GM19239 (cell line): ENCODE results near the gene CAB39.

ENCODE experiments used
- DNase-seq: peaks from one replicate; pipeline ENCODE4 v3.0.0; 2011; ENCODE audit warnings: low spot score; ENCODE audit not compliant: insufficient read length
- FAIRE-seq: peaks from 2 replicates; lab custom pipeline; 2011; peaks lifted over from hg19 to GRCh38; lab: Jason Lieb, UNC

The CAB39 gene

DNA sequence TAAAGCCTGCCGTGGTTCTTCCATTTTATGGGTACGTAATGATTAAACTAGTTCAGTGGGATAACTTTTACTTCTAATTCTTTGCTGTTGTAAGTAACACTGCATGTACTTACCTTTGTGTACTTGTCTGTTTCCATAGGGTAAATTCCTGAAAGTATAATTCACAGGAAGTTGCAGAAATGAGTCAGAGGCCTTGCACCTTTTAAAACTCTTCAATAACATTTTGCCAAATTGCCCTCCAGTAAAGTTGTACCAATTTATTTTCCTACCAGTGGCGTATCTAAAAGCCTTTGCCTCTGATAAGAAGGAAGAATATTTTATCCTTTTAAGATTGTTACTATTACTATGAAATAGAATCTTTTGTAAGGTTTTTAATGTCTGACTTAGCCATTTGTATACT lies 65.1 kb downstream of the CAB39 start:
- DNase-seq (no peak), FAIRE-seq (no peak)

DNA sequence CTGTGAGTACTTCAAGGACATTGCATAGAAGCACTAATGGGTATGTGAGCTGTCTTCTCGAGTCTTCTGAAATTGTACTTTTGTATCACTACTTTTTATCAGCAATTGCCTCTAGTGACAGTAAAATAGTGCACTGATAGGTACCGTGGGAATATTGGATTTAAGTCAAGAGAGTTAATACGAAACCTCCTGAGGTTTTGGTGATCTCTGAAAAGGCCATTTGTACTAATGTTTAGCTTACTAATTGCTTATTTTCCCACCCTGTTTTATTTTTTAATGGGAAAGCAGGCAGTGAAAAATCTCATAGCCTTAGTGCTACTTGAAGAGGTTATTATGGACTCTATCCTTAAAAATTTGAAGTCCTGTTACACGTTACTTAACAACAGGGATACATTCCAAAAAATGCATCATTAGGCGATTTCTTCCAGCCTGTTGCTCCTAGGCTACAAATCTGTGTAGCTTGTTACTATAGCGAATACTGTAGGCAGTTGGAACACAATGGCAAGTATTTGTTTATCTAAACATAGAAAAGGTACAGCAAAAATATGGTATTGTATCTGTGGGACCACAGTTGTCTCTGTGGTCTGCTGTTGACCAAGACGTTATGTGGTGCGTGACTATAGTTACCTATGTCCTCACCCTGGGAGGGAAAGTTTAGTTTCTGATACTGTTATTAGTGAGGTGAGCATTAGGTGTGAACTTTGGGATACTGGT lies 65.9 kb downstream of the CAB39 start:
- FAIRE-seq = no peak
- no peak for DNase-seq

DNA sequence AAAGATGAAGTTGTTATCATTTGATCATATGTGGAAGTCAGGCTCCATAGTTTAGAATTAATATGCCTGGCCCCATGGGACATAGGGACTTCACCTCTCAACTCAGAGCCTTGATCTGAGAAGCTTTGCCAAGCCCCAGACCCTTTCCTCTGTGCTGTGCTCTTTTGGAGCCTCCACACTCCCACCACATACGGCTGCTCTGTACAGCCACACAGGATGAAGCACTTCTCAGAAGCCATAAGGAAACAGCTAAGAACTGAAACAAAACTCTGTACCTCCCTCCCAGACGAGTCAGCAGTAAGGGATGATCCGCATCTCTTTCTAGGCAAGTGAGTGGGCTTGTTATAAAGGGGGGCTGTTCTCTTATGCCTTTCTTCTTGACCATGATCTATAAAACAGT lies 66.5 kb downstream of the CAB39 start:
- FAIRE-seq (no peak), DNase-seq (no peak)

DNA sequence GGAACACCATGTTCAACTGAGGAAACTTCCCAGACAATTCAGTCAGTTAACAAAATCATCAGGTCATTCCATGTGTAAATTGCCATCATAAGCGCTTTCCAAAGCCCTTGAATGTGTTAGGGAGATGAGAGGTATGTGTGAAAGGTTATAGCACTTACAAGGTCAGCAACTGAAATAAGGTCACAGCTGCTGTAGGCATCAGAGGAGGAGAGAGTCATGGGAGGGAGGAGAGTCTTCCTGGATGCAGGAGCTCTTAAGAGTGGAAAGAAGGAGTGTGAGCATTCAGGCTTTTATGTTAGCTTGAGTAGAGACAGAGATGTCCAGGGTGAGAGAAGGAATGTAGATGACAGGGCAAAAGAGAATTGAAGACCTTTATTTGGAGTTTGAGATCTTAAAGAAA lies 67.0 kb downstream of the CAB39 start:
- FAIRE-seq (no peak), DNase-seq (no peak)

DNA sequence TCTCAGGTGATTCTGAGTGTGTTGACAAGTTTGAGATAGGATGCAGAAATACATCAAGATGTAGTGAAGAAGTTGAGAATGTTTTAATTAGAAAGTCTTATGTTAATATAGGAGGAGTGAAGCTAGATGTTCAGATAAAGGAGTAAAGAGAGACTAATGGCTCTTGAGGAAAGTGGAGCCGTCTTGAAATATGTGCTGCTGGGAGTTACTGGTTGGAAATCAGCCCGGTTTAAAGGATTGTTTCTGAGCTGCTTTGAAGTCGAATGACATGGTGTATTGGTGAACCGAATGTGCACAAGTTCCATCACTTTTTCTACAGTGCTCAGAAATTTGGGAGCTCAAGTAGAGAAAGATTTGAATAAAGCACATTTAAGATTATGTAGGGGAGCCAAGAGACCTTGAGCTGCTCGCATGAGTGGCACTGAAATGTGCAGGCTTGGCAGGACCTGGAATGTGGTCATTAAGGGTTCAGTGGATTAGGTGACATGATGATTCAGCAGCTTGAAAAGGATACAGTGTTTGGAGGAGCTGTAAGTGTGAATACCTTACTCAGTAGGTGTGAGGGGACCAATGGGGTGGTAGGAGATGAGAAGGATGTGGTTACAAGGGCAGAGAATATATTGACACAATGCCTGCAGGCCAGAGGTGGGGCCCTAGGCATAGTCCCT lies 68.6 kb downstream of the CAB39 start:
- DNase-seq = no peak
- FAIRE-seq = peak; percentile 4

DNA sequence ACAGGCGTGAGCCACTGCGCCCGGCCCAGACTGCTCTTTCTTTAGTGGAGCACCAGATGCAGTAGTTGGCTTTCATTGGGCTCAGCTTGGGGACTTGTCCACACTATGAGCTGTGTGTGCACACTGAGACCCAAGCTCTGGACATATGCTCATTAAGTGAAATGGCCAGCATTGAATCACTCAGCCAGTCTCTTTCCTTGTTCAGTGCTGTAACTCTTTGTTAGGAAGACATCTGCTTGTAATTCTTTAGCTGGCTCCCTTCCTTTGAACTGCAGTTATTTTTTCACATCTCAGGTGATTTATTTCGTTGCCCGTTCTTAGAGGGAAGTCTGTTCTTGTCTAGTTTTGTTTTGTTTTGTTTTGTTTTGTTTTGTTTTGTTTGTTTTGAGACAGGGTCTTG lies 70.5 kb downstream of the CAB39 start:
- DNase-seq (no peak), FAIRE-seq (no peak)

DNA sequence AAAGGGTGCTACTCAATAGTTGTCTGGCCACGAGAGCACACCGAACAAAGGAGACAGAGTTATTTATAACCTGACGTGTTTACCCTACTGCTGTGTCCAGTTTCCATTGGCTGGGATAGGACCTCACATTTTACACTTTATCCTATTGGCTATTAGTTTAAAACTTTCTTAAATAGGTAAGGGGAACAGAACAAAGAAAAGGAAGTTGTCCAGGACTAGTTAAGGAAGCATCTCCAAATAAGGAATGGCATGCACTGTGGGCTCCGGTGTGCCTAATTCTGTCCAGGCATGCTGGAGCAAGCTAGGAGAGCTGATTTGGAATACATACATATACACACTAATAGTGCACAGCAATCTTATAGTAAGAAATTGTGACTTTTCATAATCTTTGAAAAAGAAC lies 72.2 kb downstream of the CAB39 start:
- FAIRE-seq = no peak

DNA sequence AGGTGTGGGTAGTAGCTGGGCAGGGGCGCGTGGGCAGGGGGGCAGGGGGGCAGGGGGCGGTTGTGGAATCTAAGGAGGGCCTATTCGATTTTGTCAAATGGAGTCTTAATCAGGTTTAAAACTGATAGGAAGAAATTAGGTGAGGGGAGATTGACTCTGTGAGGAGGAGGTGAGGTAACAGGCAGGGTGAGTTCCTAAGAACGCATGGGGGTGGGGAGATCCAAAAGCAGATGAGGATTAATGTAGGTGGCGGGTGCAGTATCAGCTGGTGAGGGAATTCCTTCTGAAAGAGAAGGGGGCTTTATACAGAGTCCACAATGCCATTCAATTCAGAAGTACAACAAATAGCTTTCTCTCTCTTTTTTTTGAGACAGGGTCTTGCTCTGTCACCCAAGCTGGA lies 72.7 kb downstream of the CAB39 start:
- DNase-seq (no peak), FAIRE-seq (no peak)

More for the DNA sequence above, 72.2 kb downstream of the CAB39 start:
- DNase-seq = no peak

DNA sequence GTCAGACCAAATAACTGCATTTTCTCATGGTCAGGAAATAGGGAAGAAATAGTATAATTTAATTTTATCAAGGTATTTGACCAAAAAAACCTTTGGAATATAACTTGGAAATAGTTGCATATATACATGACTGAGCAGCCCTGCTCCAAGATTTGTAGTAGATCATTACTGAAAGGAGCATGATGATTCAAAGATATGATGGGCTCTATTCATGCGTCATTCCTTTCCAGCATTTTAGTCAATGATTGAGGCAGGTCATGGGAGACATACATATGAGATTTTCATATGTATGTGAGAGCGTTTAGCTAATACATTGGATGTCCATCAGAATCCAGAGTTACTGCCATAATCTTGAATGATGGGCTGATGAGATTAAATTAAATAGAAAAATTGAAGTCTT lies 74.5 kb downstream of the CAB39 start:
- DNase-seq (no peak), FAIRE-seq (no peak)

DNA sequence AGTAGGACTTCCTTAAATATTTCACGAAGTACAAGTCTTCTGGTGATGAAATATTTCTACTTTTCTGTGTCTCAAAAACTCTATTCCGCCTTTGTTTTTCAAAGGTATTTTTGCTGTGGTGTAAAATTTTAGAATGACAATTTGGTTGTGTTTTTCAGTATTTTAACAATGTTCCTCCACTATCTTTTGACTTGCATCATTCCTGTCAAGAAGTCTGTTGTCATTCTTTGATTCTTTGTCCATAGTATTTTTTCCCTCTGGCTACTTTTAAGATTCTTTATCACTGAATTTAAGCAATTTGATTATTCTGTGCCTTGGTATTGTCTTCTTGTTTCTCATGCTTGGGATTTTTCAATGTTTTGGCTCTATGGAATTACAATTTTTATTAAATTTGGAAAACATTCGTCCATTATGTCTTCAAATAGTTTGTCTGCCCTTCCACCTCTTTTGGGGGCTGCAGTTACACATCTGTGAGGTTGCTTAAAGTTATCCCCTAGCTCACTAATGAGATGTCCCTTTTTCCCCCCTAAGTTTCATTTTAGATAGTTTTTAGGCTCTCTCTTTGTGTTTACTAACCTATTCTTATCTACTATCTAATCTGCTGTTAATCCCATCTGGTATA lies 76.0 kb downstream of the CAB39 start:
- DNase-seq (no peak), FAIRE-seq (no peak)

DNA sequence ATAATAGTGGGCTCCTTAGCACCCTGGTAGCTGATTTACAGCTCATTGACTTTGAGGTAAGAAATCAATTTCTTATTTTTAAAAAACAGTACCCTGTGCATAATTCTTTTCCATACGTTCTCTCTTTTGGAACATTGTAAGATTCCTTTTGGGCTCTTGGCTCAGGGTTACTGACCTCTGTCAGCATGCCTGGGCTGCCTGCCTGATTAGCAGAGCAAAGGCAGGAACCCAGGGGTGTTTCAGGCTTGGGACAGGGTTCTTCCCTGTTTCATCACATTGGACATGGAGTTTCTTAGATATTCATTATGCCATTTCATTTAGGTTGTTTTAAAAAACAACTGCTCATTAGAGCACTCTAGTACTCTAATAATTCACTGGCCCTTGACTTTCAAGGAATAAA lies 78.3 kb downstream of the CAB39 start:
- DNase-seq (no peak), FAIRE-seq (no peak)

DNA sequence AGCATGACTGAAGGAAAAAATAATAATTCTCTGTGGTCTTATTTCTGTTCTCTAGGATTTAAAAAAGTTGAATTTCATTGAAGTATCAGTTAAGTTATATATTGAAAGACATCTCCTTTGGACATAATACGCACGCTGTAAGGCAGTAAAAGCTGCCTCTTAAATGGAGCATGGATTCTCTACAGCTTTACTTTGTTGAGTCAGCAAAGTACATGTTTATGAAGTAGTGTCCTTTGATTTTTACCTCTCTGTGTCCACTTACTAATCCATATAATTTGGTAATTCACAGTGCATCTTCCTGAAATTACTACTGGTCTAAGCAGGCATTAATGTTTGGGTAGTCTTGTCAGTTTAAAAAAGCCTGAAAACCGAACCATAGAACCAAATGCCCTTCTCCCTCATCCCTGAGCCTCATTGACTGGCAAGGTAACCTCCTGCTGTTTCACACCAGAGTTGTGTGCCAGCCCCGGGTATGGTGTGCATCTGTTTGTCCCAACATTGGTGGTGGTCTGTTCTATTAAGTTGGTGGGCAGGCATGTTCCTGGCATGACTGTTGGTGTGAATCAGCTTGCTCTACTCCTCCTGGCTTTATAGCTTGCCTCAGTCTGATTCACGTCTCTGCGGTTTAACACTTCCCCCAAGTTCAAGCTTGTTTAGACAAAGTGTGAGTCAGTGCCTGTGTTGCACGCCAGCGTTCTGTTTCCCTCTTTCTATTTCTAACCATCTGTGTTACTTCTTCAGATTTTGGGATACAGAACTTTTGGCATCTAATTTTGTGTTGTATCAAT lies 81.1 kb downstream of the CAB39 start:
- FAIRE-seq = peak; percentile 78
- no peak for DNase-seq

DNA sequence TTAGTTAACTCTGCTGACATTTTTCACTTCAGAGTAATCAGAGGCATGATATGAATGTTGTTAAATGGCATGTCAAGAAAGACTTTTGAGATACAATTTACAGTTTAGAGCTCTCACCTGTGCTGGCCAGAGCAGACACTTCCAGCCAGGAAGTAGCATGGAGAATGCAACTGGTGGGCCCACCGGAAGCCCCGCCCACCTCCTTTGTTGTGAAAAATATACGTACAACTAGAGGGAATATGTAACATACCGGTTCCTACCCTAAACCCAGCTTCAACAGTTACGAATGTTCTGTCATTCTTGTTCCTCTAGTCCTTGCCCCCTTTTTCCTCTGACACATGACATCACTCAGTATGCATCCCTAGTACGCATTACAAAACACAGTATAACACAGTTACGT lies 81.9 kb downstream of the CAB39 start:
- peak; percentile 66 for FAIRE-seq
- no peak for DNase-seq

DNA sequence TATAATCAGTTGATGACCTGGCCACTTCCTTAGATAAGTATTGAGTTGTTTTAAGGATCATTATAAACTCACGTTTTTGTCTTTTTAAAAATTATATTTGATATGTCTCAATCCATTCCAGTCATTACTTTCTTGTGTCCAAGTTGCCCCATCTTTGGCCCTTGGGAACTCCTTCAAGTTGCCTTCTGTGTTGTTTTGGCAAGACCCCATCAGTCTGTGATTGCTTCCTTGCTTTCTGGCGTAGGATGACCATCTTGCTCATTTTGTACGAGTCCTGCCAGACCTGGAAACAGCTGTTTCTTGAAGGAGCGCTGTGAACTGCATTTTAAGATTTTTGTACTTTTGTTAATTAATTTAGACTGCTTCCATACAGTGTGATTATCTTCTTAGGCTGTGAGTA lies 83.2 kb downstream of the CAB39 start:
- FAIRE-seq (no peak), DNase-seq (no peak)

DNA sequence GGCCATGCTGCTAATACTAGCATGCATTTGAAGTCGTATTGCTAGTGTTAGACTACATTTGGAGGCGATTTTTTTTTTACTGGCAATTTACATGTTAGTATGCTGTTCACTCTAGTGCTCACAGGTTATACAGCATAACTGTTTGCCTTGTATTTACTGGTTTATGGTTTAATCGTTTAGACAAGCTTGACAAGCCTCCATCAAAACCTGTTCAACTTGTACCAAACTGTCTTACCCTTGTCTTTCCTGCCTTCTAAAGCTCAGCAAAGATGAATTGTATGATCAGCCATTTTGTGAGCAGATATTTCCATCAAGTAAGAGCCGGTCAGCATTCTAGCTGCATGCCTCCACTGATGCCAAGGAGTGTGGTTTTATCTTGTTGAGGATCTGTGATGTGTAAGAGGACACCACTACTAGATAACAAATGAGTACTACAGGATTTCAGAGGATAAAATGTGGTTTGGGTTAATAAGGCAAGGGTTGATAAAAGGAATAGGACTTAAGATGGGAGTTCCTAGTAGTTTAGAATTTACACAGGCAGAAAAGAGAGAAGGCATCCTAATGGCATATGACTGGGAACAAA lies 83.7 kb downstream of the CAB39 start:
- no peak for DNase-seq
- no peak for FAIRE-seq

DNA sequence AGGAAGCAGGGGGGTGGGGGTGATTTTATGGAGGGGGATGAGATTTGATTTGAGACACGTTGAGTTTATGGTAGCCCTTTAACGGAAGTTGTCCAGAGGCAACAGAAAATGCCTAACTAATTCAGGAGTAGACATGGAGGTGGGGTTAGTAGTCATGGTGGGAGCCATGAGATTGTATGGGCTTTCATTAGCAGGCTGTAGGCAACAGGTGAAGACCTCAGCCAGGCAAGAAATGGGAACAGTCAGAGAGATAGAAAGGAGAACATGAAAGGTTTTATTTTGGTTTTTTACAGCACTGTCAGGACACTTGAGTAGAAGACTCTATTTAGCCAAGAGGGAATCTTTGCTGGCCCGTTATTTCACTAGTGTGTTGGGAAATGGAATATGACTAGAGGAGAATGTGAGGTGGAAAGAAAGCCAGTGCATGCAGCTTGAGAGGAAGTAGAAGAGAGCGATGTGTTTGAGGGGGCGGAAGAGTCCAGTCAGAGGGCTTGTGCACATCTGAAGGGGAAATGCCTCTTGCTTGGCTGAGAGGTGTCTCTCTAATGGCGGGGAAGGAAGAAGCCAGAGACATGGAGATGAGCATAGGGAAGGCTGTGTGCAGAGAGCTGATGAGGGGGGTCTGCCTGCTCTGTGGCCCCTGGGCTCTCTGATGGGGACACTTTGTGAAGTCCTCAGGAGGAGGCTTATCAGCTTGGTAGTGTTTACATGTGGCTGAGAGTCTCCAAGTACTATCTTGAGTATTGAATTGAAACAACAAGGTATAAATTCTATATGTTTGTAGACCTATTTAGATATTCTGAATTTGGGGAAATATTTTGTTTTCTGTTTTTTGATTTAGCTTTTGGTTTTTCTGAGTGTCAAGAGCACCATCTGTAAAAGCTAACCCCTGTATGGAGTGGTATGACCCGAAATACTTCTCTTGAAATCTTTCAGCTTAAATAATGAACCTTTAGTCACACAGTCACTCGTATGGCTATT lies 85.2 kb downstream of the CAB39 start:
- DNase-seq = no peak

DNA sequence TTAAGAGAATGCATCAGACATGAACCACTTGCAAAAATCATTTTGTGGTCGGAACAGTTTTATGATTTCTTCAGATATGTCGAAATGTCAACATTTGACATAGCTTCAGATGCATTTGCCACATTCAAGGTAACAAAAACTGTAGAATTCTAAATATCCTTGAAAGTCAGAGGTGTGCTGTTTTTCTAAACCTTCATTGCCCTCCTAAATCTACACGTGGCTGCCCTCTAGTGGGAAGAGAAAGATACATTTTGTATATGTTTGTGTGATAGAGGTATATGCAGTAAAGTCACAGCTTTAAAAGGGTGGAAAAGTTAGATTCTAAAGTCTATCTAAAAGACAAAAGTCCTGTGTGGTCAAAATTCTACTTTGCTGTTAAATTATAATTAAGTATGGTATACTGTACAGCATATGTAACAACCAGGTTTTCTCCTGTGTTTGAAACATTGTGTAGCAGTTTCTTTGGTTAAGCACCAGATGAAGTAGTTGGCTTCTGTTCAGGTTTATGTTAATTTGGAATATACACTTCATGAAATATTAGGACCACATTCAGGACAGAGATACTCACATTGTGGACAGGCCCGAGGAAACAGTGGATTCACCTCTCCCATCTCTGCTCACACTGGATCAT lies 86.2 kb downstream of the CAB39 start:
- FAIRE-seq (peak; percentile 73), DNase-seq (no peak)

More for the DNA sequence above, 85.2 kb downstream of the CAB39 start:
- FAIRE-seq = peak; percentile 77

DNA sequence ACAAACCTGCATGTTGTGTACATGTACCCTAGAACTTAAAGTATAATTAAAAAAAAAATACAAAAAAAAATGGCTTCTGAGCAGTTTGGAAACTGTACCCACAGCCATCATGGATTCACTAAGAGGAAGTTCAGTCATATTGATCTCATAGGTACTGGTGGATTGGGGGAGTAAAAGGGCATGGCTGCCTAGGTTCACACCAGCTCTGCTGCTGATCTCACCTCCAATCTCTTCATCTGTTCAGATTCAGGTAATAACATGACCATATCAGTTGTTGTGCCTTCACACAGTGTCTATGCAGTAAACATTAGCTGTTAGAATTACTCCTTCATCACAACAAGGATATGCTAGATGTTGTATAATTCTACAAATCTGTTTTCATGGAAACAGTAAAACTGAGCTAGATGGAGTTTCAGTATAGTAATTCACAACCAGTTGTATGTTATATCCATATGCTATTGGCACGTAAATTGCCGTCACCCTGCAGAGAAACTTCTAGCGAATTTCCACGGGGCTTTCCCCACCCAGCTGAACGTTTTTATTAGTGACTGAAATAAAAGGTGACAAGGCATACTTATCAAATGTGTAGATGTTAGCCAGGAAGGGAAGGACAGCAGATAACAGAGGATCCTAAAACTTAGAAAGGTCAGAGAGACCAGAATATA lies 92.8 kb downstream of the CAB39 start:
- DNase-seq (no peak), FAIRE-seq (peak; percentile 8)
